HepG2 (cell line): Measurements from ENCODE around the gene TMEM260. TPM values are rescaled to one million over a fixed set of nuclear protein-coding genes. Genes with fewer than 3 reads are reported as not detected.
A peak's percentile ranks its signal among the peaks of the same experiment; 100 is the strongest.

ENCODE experiments used
- NFYB ChIP-seq: sonication (generic); formaldehyde crosslinking; IDR thresholded peaks from 2 replicates; pipeline ENCODE4 v1.4.0; 2020; ENCODE audit warnings: missing genetic modification reagents
- NR2C2 ChIP-seq: sonication (generic); formaldehyde crosslinking; IDR thresholded peaks from 2 replicates; pipeline ENCODE4 v1.4.0; 2020; ENCODE audit warnings: missing genetic modification reagents, mild to moderate bottlenecking, moderate library complexity, borderline replicate concordance
- POLR2A ChIP-seq, 2 experiments: IDR thresholded peaks; 2 replicates each; pipeline ENCODE4 v1.6.1; 2011; ENCODE audit warnings: low read depth in 2 of 2, low read length in 2 of 2, mild to moderate bottlenecking in 1 of 2, moderate library complexity in 1 of 2; ENCODE audit not compliant: insufficient read depth in 1 of 2
- XBP1 ChIP-seq: sonication (generic); formaldehyde crosslinking; IDR thresholded peaks from 2 replicates; pipeline ENCODE4 v1.5.0; 2020; ENCODE audit warnings: missing genetic modification reagents
- ZNF556 ChIP-seq: sonication (generic); formaldehyde crosslinking; IDR thresholded peaks from 2 replicates; pipeline ENCODE4 v1.4.0; 2020; ENCODE audit warnings: mild to moderate bottlenecking, missing genetic modification reagents, borderline replicate concordance
- ZNF766 ChIP-seq: sonication (generic); formaldehyde crosslinking; IDR thresholded peaks from 2 replicates; pipeline ENCODE4 v1.5.0; 2020; ENCODE audit warnings: missing genetic modification reagents, borderline replicate concordance
- ZNF775 ChIP-seq: sonication (generic); formaldehyde crosslinking; IDR thresholded peaks from 2 replicates; pipeline ENCODE4 v1.4.0; 2020; ENCODE audit warnings: missing genetic modification reagents, mild to moderate bottlenecking, moderate library complexity, borderline replicate concordance
- polyA plus RNA-seq, 8 experiments: library from polyadenylated mRNA; depleted of rRNA in 3 of 8; stranded (reverse) in 7 of 8; unstranded in 1 of 8; fragments of >200 nt; fragmentation: Illumina TruSeq in 4 of 8; extraction: Trizol in 4 of 8; gene quantifications; 2 replicates each; pipeline versions ENCODE4 v1.2.1 to v1.2.3, GENCODE V29; 2011 to 2016; ENCODE audit warnings: low read depth in 4 of 8, missing spikeins in 1 of 8, mixed read lengths in 1 of 8; ENCODE audit not compliant: insufficient read depth in 1 of 8
- total RNA-seq, 5 experiments: library from RNA; depleted of rRNA; stranded (reverse); fragments of >200 nt; fragmentation: Illumina TruSeq; extraction: Trizol; gene quantifications; 2 replicates each; pipeline ENCODE4 v1.2.3, GENCODE V29; 2016; ENCODE audit warnings: low read depth in 1 of 5
- TF ChIP-seq, protein P1 (sequence below): sonication (generic); formaldehyde crosslinking; IDR thresholded peaks from 2 replicates; pipeline ENCODE4 v1.4.0; 2020; ENCODE audit warnings: mild to moderate bottlenecking, low read depth, missing genetic modification reagents
- TF ChIP-seq, protein P2 (sequence below): sonication (generic); formaldehyde crosslinking; IDR thresholded peaks from one replicate; pipeline ENCODE4 v1.5.1; 2020; ENCODE audit warnings: mild to moderate bottlenecking, missing genetic modification reagents; ENCODE audit errors: not compliant biosample characterization
- TF ChIP-seq, protein P3 (sequence below): sonication (generic); formaldehyde crosslinking; IDR thresholded peaks from 2 replicates; pipeline ENCODE4 v1.5.1; 2020; ENCODE audit warnings: missing genetic modification reagents, mild to moderate bottlenecking, borderline replicate concordance

TMEM260 gene
- total and polyA plus RNA-seq, 2 of the 13 experiments (the other 11 are each of a cell fraction or from before 2014, with no cell fraction given) = 7.7 to 9.3 TPM

DNA sequence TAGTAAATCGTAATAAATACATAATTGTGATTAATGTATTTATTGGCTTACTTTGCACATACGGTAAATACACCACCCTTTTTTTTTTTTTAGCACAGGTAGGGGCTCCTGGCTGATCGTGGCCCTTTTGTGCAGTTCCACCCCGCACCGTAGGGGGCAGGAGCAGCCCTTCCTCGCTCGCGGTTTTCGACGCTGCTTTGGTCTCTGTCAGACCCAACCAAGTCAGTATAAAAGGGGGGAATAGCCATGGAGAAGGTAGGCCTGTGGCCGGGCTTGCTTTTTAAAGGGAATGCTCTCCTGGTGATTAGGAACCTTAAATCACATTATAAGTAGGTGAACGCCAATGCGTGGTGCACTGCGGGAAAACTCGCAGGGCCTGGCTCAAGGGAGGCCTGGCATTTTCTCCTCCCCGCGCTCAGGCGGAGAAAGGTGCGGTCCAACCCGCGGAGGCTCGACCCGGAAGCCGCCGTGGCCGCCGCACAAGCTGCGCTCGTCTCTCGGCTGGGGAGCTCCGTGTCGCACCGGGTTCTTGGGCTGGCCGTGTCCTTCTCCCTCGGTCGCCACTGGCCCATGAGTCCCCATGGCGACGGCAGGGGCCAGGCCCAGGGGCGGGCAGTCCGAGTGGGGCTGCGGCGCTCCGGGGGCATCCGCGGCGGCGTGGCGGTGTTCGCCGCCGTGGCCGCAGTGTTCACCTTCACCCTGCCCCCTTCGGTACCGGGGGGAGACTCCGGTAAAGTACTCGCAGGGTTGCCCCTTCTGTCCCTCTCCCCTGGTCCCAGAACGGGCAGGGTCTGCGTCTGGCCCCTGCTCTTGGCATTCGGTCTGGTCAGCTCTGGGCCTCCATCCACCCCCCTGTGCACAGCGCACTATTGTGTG lies at the start of gene TMEM260 (continued):
- TF ChIP-seq ZNF775 (CRISPR knock-in tag) (no peak), XBP1 (CRISPR knock-in tag) (no peak), NR2C2 (CRISPR knock-in tag) (peak; percentile 78), ZNF766 (CRISPR knock-in tag) (no peak; the same call in 1 of the 2 replicates), NFYB (CRISPR knock-in tag) (no peak), POLR2A (IDR thresholded peaks at IDR 0.05; ENCODE audit: insufficient read depth in 1 of 2, low read depth in 2 of 2, low read length in 2 of 2) (peak; percentile 90 to 96), ZNF556 (CRISPR knock-in tag) (peak; percentile 35; the same call in 1 of the 2 replicates)
- TF ChIP-seq, protein P1, sequence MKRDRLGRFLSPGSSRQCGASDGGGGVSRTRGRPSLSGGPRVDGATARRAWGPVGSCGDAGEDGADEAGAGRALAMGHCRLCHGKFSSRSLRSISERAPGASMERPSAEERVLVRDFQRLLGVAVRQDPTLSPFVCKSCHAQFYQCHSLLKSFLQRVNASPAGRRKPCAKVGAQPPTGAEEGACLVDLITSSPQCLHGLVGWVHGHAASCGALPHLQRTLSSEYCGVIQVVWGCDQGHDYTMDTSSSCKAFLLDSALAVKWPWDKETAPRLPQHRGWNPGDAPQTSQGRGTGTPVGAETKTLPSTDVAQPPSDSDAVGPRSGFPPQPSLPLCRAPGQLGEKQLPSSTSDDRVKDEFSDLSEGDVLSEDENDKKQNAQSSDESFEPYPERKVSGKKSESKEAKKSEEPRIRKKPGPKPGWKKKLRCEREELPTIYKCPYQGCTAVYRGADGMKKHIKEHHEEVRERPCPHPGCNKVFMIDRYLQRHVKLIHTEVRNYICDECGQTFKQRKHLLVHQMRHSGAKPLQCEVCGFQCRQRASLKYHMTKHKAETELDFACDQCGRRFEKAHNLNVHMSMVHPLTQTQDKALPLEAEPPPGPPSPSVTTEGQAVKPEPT (CRISPR knock-in tag) = 0 out of 2 replicates have a peak, but pooled peaks have one; percentile 89
- TF ChIP-seq, protein P2, sequence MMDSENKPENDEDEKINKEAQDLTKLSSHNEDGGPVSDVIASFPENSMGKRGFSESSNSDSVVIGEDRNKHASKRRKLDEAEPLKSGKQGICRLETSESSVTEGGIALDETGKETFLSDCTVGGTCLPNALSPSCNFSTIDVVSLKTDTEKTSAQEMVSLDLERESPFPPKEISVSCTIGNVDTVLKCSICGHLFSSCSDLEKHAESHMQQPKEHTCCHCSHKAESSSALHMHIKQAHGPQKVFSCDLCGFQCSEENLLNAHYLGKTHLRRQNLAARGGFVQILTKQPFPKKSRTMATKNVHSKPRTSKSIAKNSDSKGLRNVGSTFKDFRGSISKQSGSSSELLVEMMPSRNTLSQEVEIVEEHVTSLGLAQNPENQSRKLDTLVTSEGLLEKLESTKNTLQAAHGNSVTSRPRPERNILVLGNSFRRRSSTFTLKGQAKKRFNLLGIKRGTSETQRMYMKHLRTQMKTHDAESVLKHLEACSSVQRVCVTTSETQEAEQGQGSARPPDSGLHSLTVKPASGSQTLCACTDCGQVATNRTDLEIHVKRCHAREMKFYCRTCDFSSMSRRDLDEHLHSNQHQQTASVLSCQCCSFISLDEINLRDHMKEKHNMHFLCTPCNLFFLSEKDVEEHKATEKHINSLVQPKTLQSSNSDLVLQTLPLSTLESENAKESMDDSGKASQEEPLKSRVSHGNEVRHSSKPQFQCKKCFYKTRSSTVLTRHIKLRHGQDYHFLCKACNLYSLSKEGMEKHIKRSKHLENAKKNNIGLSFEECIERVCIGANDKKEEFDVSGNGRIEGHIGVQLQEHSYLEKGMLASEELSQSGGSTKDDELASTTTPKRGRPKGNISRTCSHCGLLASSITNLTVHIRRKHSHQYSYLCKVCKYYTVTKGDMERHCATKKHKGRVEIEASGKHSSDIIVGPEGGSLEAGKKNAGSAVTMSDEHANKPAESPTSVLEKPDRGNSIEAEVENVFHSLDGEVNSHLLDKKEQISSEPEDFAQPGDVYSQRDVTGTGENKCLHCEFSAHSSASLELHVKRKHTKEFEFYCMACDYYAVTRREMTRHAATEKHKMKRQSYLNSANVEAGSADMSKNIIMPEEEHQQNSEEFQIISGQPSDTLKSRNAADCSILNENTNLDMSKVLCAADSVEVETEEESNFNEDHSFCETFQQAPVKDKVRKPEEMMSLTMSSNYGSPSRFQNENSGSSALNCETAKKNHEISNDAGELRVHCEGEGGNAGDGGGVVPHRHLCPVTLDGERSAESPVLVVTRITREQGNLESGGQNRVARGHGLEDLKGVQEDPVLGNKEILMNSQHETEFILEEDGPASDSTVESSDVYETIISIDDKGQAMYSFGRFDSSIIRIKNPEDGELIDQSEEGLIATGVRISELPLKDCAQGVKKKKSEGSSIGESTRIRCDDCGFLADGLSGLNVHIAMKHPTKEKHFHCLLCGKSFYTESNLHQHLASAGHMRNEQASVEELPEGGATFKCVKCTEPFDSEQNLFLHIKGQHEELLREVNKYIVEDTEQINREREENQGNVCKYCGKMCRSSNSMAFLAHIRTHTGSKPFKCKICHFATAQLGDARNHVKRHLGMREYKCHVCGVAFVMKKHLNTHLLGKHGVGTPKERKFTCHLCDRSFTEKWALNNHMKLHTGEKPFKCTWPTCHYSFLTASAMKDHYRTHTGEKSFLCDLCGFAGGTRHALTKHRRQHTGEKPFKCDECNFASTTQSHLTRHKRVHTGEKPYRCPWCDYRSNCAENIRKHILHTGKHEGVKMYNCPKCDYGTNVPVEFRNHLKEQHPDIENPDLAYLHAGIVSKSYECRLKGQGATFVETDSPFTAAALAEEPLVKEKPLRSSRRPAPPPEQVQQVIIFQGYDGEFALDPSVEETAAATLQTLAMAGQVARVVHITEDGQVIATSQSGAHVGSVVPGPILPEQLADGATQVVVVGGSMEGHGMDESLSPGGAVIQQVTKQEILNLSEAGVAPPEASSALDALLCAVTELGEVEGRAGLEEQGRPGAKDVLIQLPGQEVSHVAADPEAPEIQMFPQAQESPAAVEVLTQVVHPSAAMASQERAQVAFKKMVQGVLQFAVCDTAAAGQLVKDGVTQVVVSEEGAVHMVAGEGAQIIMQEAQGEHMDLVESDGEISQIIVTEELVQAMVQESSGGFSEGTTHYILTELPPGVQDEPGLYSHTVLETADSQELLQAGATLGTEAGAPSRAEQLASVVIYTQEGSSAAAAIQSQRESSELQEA = peak; percentile 88
- TF ChIP-seq, protein P3, sequence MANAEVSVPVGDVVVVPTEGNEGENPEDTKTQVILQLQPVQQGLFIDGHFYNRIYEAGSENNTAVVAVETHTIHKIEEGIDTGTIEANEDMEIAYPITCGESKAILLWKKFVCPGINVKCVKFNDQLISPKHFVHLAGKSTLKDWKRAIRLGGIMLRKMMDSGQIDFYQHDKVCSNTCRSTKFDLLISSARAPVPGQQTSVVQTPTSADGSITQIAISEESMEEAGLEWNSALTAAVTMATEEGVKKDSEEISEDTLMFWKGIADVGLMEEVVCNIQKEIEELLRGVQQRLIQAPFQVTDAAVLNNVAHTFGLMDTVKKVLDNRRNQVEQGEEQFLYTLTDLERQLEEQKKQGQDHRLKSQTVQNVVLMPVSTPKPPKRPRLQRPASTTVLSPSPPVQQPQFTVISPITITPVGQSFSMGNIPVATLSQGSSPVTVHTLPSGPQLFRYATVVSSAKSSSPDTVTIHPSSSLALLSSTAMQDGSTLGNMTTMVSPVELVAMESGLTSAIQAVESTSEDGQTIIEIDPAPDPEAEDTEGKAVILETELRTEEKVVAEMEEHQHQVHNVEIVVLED (CRISPR knock-in tag) = peak; percentile 69; the same call in 1 of the 2 replicates
